ENCODE data around the gene NEUROD2.

Gene NEUROD2

DNA sequence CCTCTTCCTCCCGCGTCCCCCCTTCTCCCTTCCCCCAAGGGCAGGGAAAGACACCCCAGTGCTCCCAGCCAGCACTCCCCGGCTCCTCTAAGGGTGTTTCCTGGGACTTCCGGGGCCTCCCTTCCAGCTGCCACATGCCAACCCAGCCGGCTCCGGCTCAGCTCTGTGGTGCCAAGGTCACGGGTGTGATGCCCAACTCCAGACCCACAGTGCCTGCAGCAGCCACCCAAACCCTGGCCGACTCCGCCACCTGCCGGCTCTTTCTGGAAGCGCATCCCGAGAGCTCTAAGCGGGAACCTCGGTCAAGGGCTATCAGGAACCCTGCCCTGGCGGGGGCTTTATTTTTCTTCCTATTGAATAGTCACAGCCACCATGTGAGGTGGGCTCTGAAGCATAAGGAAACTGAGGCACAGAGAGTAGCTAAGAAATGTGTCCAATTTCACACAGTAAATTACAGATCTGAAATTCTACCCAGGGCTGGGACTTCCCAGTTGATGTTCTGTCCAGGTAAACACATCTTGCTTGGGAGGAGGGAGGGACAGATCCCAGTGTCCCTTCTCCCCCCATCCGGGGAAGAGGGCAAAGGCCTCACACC lies 15.7 kb upstream of the NEUROD2 start:
- Histone ChIP-seq H3K36me3 (ENCODE audit: control insufficient read depth in 2 of 2, insufficient read depth in 1 of 2, low read length in 2 of 2) (no peaks in the 10 kb centered on the region), H3K4me3 (ENCODE audit: low read depth, low read length) (no peak overlapping the region), H3K4me1 (ENCODE audit: control insufficient read depth, insufficient read depth, low read length) (peaks cover 4% of the 10 kb centered on the region; the same call in 1 of the 2 replicates), H3K9me3 (ENCODE audit: control insufficient read depth, insufficient read depth, low read depth, low read length) (no peaks in the 10 kb centered on the region), H3K27ac (ENCODE audit: extremely low read depth, low read depth, low read length) (no peak overlapping the region)
- ChIA-PET POLR2A (interaction anchor here (0.6 kb wide), 3 partner anchors 40 to 205 kb away, joined by 3 to 9 read pairs (median 5); no protein-coding TSS in a partner anchor), CTCF (interaction anchor here (0.6 to 11.8 kb wide), 67 partner anchors 10 to 726 kb away, joined by 3 to 475 read pairs (median 5); partner anchors contain the start of genes ERBB2, MIEN1, NEUROD2 and PNMT)
- TF ChIP-seq ZNF600 (tag by site-specific recombination; IDR thresholded peaks at IDR 0.05) = peak; percentile 85
- no peak for TF ChIP-seq GLIS1 (tag by site-specific recombination; IDR thresholded peaks at IDR 0.05)
- TF ChIP-seq BCL11B (tag by site-specific recombination; IDR thresholded peaks at IDR 0.05; ENCODE audit: low read depth) = 0 out of 2 replicates have a peak, but pooled peaks have one; percentile 18
- TF ChIP-seq ZNF76 (tag by site-specific recombination; IDR thresholded peaks at IDR 0.05; ENCODE audit: borderline replicate concordance, low read depth) = no peak
- no peak for TF ChIP-seq SP7 (tag by site-specific recombination; IDR thresholded peaks at IDR 0.05)
- TF ChIP-seq, protein P1, sequence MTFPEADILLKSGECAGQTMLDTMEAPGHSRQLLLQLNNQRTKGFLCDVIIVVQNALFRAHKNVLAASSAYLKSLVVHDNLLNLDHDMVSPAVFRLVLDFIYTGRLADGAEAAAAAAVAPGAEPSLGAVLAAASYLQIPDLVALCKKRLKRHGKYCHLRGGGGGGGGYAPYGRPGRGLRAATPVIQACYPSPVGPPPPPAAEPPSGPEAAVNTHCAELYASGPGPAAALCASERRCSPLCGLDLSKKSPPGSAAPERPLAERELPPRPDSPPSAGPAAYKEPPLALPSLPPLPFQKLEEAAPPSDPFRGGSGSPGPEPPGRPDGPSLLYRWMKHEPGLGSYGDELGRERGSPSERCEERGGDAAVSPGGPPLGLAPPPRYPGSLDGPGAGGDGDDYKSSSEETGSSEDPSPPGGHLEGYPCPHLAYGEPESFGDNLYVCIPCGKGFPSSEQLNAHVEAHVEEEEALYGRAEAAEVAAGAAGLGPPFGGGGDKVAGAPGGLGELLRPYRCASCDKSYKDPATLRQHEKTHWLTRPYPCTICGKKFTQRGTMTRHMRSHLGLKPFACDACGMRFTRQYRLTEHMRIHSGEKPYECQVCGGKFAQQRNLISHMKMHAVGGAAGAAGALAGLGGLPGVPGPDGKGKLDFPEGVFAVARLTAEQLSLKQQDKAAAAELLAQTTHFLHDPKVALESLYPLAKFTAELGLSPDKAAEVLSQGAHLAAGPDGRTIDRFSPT (tag by site-specific recombination; IDR thresholded peaks at IDR 0.05) = peak; percentile 97
- no peak for TF ChIP-seq PRDM1 (tag by site-specific recombination; IDR thresholded peaks at IDR 0.05)
- peak; percentile 73 for TF ChIP-seq CTCF (tag by site-specific recombination; IDR thresholded peaks at IDR 0.05)
- TF ChIP-seq ZNF2 (tag by site-specific recombination; IDR thresholded peaks at IDR 0.05) = peak; percentile 76
- TF ChIP-seq ZBTB11 (tag by site-specific recombination; conservative IDR thresholded peaks at IDR 0.05; ENCODE audit: low read depth) = peak; percentile 81
- TF ChIP-seq ZEB2 (tag by site-specific recombination; IDR thresholded peaks at IDR 0.05) = no peak
- 0 out of 2 replicates have a peak, but pooled peaks have one; percentile 5 for TF ChIP-seq ZNF335 (tag by site-specific recombination; conservative IDR thresholded peaks at IDR 0.05)
- peak; percentile 77 for TF ChIP-seq ZNF654 (tag by site-specific recombination; IDR thresholded peaks at IDR 0.05; ENCODE audit: low read depth)
- TF ChIP-seq ZNF19 (tag by site-specific recombination; IDR thresholded peaks at IDR 0.05; ENCODE audit: low read depth) = no peak

GRCh38 chr17:39622380-39623006 lies 14.8 kb upstream of the NEUROD2 start:
- Histone ChIP-seq H3K27ac (ENCODE audit: extremely low read depth, low read depth, low read length) (no peak overlapping the region), H3K4me1 (ENCODE audit: control insufficient read depth, insufficient read depth, low read length) (peaks cover 4% of the 10 kb centered on the region), H3K9me3 (ENCODE audit: control insufficient read depth, insufficient read depth, low read depth, low read length) (no peaks in the 10 kb centered on the region), H3K4me3 (ENCODE audit: low read depth, low read length) (no peak overlapping the region), H3K36me3 (ENCODE audit: control insufficient read depth in 2 of 2, insufficient read depth in 1 of 2, low read length in 2 of 2) (no peaks in the 10 kb centered on the region)
- POLR2A ChIA-PET = interaction anchor here (1.3 kb wide), 1 partner anchor 11 kb away, joined by 7 read pairs; no protein-coding TSS in a partner anchor
- TF ChIP-seq ZNF121 (tag by site-specific recombination; IDR thresholded peaks at IDR 0.05) (peak; percentile 89), ZNF660 (tag by site-specific recombination; IDR thresholded peaks at IDR 0.05) (no peak), ZNF549 (tag by site-specific recombination; IDR thresholded peaks at IDR 0.05) (no peak), ZNF366 (tag by site-specific recombination; conservative IDR thresholded peaks at IDR 0.05) (0 out of 2 replicates have a peak, but pooled peaks have one; percentile 33), SETDB1 (IDR thresholded peaks at IDR 0.05; ENCODE audit: insufficient read length, low read length) (peak; percentile 10), ZNF561 (tag by site-specific recombination; IDR thresholded peaks at IDR 0.05; ENCODE audit: borderline replicate concordance) (no peak)
- CTCF ChIA-PET = interaction anchor here (0.5 to 11.8 kb wide), 65 partner anchors 11 to 818 kb away, joined by 3 to 475 read pairs (median 6); partner anchors contain the start of genes ERBB2, MIEN1, NEUROD2 and PNMT

Data from HEK293 (cell line).